COLO668 (cell line): ENCODE data around the gene DNHD1.
A peak's percentile ranks its signal among the peaks of the same experiment; 100 is the strongest.

ENCODE experiments used
- DNase-seq: peaks from one replicate; lab custom pipeline; 2025; ENCODE audit not compliant: unreplicated experiment; lab: John Stamatoyannopoulos, UW

The DNHD1 gene

DNA sequence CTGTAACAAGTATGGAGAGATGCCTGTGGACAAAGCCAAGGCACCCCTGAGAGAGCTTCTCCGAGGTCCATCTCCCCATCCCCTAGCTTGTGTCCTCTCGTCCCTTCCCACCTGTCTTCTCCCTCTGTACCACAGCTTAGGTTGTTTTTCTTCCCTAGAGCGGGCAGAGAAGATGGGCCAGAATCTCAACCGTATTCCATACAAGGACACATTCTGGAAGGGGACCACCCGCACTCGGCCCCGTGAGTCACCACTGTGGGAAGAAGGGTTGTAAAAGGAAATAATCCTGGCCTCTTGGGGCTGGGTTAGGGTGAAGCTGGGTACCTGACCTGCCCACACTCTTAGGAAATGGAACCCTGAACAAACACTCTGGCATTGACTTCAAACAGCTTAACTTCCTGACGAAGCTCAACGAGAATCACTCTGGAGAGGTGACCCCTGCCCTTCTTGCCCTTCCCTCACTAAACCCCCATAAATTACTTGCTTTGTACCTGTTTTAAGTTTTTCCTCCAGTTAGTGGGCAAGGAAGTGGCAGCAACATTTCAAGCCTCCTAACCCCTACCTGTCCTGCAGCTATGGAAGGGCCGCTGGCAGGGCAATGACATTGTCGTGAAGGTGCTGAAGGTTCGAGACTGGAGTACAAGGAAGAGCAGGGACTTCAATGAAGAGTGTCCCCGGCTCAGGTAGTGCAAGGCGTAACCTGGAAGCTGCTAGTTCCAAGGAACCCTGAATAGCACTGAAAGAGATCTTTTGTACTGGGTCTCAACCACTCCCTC, 111.8 kb downstream of the DNHD1 start:
- DNase-seq = no peak

DNA sequence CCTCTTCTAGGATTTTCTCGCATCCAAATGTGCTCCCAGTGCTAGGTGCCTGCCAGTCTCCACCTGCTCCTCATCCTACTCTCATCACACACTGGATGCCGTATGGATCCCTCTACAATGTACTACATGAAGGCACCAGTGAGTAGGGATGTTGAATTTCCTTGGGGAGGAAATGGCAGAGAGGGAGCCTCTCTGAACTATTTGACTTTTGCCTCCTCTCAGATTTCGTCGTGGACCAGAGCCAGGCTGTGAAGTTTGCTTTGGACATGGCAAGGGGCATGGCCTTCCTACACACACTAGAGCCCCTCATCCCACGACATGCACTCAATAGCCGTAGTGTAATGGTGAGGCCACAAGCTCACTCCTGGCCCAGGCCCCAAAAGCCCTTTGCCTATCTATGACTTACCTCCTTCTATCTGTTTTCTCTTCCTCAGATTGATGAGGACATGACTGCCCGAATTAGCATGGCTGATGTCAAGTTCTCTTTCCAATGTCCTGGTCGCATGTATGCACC, 112.5 kb downstream of the DNHD1 start:
- DNase-seq = no peak

GRCh38 chr11:6610591-6610990, 113.5 kb downstream of the DNHD1 start:
- DNase-seq = no peak

DNA sequence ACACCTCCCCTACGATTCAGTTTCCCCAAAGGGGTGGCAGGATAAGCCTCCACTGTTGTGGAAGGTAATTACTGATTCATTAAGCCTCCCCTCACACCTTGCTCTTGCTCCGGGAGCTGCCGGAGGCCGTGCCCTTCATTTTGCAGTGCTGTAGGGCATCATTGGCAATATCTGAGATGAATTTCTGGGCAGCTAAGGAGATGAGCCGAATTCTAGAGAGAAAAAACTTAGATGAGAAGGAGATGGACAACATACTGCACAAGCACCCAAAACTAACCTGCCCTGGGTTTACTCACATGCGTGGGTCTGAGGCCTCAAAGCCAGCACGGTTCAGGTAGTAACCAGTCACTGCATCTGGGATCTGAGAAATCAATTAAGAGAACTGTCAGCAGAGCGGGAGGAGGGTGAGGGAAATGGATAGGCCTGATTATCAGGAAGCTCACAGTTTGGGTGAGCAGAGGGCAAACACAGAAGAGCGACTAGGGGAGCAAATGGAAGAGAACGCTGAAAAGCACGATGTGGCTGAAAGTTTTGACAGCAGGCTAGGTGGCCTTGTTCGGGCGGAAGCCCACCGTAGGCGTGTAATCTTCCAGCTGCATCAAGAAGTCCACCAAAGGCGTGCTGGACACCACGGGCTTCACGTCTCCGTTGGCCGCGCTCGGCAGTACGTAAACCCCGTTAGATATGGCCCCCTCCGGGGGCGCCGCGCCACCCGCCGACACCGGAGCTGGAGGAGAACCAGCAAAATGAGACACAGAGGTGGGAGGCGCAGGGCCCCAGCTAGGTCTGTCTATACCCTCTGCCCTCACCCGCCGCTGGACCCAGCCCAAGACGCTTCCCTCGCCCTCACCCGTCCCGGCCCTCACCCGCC, 114.2 kb downstream of the DNHD1 start:
- DNase-seq = peak; percentile 45

GRCh38 chr11:6611963-6612212, 114.8 kb downstream of the DNHD1 start:
- DNase-seq = no peak

GRCh38 chr11:6612213-6613041, 115.3 kb downstream of the DNHD1 start, which contains the start of gene TAF10:
Gene TAF10 (minus strand): TSS chr11:6612216. CDS start chr11:6612189, 27 bp downstream.
- peak; percentile 97 for DNase-seq

DNA sequence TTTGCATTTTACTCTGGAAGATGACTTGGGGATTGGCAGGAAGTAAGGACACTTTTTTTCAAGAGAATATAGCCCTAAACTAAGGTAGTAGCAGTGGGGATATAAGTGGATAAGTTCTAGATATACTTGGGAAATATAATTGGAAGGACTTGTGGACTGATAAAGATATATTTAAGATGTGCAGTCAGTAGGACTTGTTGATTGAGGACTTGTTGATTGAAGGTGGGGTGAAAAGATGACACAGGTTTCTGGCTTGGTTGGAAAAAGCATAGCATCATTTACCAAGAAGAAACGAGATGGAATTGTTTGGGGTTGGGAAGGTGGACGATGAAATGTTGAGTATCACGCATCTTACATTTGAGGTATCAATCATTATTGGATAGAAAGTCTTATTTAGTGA, 116.4 kb downstream of the DNHD1 start:
- no peak for DNase-seq

- DNase-seq = no peak
Measured at GRCh38 chr11:6614446-6614845, 117.4 kb downstream of the DNHD1 start.

- DNase-seq = no peak
Measured at GRCh38 chr11:6615046-6615445, 118.0 kb downstream of the DNHD1 start.

GRCh38 chr11:6615882-6616585, 119.0 kb downstream of the DNHD1 start:
- DNase-seq = no peak

DNA sequence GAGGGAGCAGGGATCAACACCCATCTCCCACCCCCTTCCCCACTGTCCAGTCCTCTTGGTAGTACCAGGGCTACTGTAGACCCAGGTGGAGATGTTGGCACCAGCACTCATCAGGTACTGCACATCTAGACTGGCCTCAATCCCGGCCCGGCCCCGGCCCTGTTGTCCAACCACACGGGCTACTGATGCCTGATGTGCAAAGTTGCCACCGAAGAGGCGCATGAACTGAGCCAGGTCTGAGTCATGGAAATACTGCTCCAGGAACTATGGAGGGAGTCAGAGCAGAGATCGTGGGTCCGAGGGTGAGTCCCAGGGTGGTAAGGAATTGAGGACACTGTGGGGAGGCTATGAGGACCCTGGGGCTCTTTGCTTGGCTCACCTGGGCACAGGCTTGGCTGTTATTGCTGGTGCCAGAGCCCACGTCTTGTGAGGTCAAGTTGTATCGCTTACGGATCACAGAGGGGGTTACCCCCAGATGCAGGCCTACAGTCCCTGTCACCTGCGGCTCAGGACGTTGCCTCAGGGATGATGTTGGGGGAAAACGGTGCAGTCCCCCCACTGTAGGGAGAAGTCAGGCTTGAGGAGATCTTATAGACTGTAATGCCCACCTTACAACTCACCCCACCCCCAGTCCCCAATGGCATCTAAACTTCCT, 119.6 kb downstream of the DNHD1 start:
- DNase-seq = no peak

GRCh38 chr11:6617315-6617781, 120.3 kb downstream of the DNHD1 start:
- DNase-seq = no peak

DNA sequence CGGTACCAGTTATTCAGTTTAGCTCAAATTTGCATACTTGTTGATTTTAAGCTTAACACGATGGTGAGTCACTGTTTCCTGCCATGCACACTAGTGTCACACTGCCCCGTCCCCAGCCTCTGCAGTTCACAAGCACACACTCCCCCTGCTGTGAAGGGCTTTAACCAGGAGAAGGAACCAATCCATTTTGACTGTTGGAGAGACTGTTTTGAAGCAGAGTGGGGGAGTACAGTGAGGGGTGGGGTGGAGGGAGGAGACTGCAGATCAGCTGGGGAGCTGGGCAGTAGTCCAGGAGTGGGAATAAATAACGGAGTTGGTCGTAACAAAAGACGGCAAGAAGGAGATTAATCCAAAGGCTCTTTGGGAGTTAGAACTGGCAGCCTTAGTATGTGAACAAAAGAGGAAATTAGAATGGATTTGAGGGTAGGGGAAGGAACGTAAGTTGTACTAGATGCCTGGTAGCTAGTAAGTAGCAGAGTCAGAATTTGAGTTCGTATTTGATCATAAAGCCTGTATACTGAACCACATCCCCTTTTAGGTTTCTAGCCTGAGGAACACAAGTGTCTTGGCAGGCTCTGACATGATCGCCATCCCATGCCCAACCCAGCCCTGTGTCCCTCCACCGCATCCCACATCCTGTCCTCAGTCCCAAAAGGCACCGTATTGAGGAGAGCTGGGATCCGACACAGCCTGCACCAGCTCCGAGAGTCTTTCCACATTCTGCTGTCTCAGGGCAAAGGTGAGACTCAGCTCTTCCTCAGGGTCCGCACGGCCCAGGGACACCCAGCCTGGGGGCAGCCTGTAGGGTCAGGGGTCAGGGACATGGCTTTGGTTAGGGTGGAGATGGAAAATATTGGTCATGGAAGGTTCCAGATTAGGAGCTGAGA, 121.3 kb downstream of the DNHD1 start:
- DNase-seq = peak; percentile 46

DNA sequence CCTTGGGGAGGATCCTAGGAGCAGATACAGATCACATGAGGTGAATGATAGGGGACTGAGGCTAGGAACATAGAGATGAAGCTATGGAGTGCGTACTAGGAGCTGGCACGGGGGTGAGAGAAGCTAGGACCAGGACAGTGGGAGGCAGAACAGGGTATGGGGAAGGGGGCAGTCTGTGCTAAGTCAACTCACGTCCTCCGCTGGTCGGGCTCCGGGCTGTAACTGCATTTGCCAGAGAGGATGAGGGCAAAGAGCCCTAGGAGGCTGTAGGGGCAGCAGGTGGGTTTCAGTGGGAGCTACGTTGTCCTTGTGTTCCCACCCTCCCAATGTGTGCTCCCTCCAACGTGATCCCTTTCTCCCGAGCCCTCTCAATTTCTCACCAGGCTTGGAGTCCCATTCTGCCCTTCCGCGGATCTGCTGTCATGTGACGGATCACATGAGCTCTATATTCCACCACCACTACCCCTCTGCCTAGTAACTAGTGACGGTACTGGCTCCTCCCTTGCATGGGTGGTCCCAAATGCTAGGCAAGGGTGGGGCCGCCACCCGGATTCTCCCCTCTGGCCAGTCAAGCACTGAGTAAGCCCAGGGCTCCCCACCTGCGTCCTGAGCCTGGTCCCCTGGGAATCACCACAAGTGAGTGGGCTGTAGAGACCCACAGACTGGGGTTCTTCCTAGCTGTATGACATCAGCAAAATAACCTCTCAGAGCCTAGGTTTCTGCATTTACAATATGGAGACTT, 122.1 kb downstream of the DNHD1 start, which contains the start of gene TPP1:
Gene TPP1 (minus strand): TSS at position 419 of the 742 bp plus-strand sequence. CDS start 22 bp downstream, at position 397.
- DNase-seq = peak; percentile 82

DNA sequence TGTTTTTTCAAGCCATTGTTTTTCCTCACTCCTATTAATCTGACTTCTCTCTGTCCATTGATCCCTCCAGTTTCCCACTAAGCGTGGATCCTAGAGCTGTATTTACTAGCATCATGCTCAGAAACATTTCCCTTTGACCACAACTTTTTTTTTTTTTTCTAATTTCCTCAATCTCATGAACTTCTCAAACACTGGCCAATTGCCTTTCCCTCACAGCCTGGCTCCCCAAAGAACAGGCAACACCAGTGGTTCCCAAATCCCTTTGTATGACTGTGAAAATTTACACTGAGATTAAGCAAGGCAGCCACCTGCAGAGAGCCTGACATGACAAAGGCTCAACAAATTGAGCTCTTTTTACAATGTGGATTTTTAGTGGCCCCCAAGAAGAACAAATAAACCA, 123.6 kb downstream of the DNHD1 start:
- no peak for DNase-seq
